ENCODE data around the gene OSBPL6.
"Not testable (repeated sequence)": the region's sequence is repeated elsewhere in the genome, so short reads cannot be mapped to it uniquely, and the experiment has no call there.

Gene OSBPL6

GRCh38 chr2:178198441-178198840 lies 4.1 kb downstream of the OSBPL6 start:
- DNase-seq (ENCODE audit: low read depth in 2 of 2) = not testable (repeated sequence)

- DNase-seq (ENCODE audit: low read depth in 2 of 2) = no peak
Measured at GRCh38 chr2:178199334-178199733, 5.0 kb downstream of the OSBPL6 start.

- no peak for DNase-seq (ENCODE audit: low read depth in 2 of 2)
Measured at GRCh38 chr2:178200331-178200730, 6.0 kb downstream of the OSBPL6 start.

- DNase-seq (ENCODE audit: low read depth in 2 of 2) = no peak
Measured at GRCh38 chr2:178202927-178203326, 8.6 kb downstream of the OSBPL6 start.

- no peak for DNase-seq (ENCODE audit: low read depth in 2 of 2)
Measured at GRCh38 chr2:178204977-178205376, 10.7 kb downstream of the OSBPL6 start.

GRCh38 chr2:178205853-178206521 lies 11.7 kb downstream of the OSBPL6 start:
- no peak for DNase-seq (ENCODE audit: low read depth in 2 of 2)

- no peak for DNase-seq (ENCODE audit: low read depth in 2 of 2)
Measured at GRCh38 chr2:178208336-178208735, 14.0 kb downstream of the OSBPL6 start.

GRCh38 chr2:178208817-178209216 lies 14.5 kb downstream of the OSBPL6 start:
- DNase-seq (ENCODE audit: low read depth in 2 of 2) = no peak

- no peak for DNase-seq (ENCODE audit: low read depth in 2 of 2)
Measured at GRCh38 chr2:178211460-178211859, 17.1 kb downstream of the OSBPL6 start.

- DNase-seq (ENCODE audit: low read depth in 2 of 2) = no peak
Measured at GRCh38 chr2:178211943-178212342, 17.6 kb downstream of the OSBPL6 start.

- no peak for DNase-seq (ENCODE audit: low read depth in 2 of 2)
Measured at GRCh38 chr2:178213991-178214390, 19.7 kb downstream of the OSBPL6 start.

GRCh38 chr2:178219247-178219646 lies 24.9 kb downstream of the OSBPL6 start:
- DNase-seq (ENCODE audit: low read depth in 2 of 2) = no peak

GRCh38 chr2:178220814-178221213 lies 26.5 kb downstream of the OSBPL6 start:
- no peak for DNase-seq (ENCODE audit: low read depth in 2 of 2)

- DNase-seq (ENCODE audit: low read depth in 2 of 2) = no peak
Measured at GRCh38 chr2:178221556-178221955, 27.2 kb downstream of the OSBPL6 start.

- no peak for DNase-seq (ENCODE audit: low read depth in 2 of 2)
Measured at GRCh38 chr2:178223806-178224205, 29.5 kb downstream of the OSBPL6 start.

GRCh38 chr2:178225006-178225805 lies 30.9 kb downstream of the OSBPL6 start:
- DNase-seq (ENCODE audit: low read depth in 2 of 2) = no peak

GRCh38 chr2:178227187-178227586 lies 32.9 kb downstream of the OSBPL6 start:
- DNase-seq (ENCODE audit: low read depth in 2 of 2) = no peak

GRCh38 chr2:178229927-178230326 lies 35.6 kb downstream of the OSBPL6 start:
- DNase-seq (ENCODE audit: low read depth in 2 of 2) = no peak

- no peak for DNase-seq (ENCODE audit: low read depth in 2 of 2)
Measured at GRCh38 chr2:178230396-178230795, 36.1 kb downstream of the OSBPL6 start.

GRCh38 chr2:178233428-178233827 lies 39.1 kb downstream of the OSBPL6 start:
- no peak for DNase-seq (ENCODE audit: low read depth in 2 of 2)

GRCh38 chr2:178234648-178235047 lies 40.3 kb downstream of the OSBPL6 start:
- DNase-seq (ENCODE audit: low read depth in 2 of 2) = no peak

- DNase-seq (ENCODE audit: low read depth in 2 of 2) = no peak
Measured at GRCh38 chr2:178237488-178238153, 43.3 kb downstream of the OSBPL6 start.

GRCh38 chr2:178238154-178238521 lies 43.8 kb downstream of the OSBPL6 start:
- DNase-seq (ENCODE audit: low read depth in 2 of 2) = no peak

Data from activated CD4-positive, alpha-beta T cell treated with anti-CD3 and anti-CD28 coated beads for 24 hours (primary cell).